ENCODE data around the gene C11orf58.

Gene C11orf58

GRCh38 chr11:16738193-16738946 is at the start of gene C11orf58:
Gene C11orf58, plus strand, starts transcription at chr11:16738647. Its CDS starts 132 bp downstream, at chr11:16738779.
- peak; percentile 88 for DNase-seq (ENCODE audit: low read depth)
- H3K4me3 ChIP-seq (ENCODE audit: low read depth, low read length): peak within 1 kb of the TSS; percentile 88

- no peak overlapping the region for H3K4me3 ChIP-seq (ENCODE audit: low read depth, low read length)
- no peak for DNase-seq (ENCODE audit: low read depth)
These were observed 48.4 kb upstream of the C11orf58 start for GRCh38 chr11:16690086-16690485.

- H3K4me3 ChIP-seq (ENCODE audit: low read depth, low read length): no peak overlapping the region
- no peak for DNase-seq (ENCODE audit: low read depth)
These were observed 34.7 kb upstream of the C11orf58 start for GRCh38 chr11:16703795-16704194.

- no peak overlapping the region for H3K4me3 ChIP-seq (ENCODE audit: low read depth, low read length)
- DNase-seq (ENCODE audit: low read depth): no peak
These were observed 24.9 kb upstream of the C11orf58 start for GRCh38 chr11:16713594-16713993.

- no peak overlapping the region for H3K4me3 ChIP-seq (ENCODE audit: low read depth, low read length)
- no peak for DNase-seq (ENCODE audit: low read depth)
These were observed 15.7 kb upstream of the C11orf58 start for GRCh38 chr11:16722581-16723344.

GRCh38 chr11:16727806-16728205 is 10.6 kb upstream of the C11orf58 start:
- DNase-seq (ENCODE audit: low read depth): no peak
- no peak overlapping the region for H3K4me3 ChIP-seq (ENCODE audit: low read depth, low read length)

- no peak for DNase-seq (ENCODE audit: low read depth)
- peak overlapping the region; percentile 88 for H3K4me3 ChIP-seq (ENCODE audit: low read depth, low read length)
These were observed 642 bp upstream of the C11orf58 start for GRCh38 chr11:16737818-16738192.

GRCh38 chr11:16738947-16739815 is 734 bp downstream of the C11orf58 start:
- no peak for DNase-seq (ENCODE audit: low read depth)
- peak overlapping the region; percentile 88 for H3K4me3 ChIP-seq (ENCODE audit: low read depth, low read length)

- no peak overlapping the region for H3K4me3 ChIP-seq (ENCODE audit: low read depth, low read length)
These were observed 3.0 kb downstream of the C11orf58 start for GRCh38 chr11:16741473-16741872.

GRCh38 chr11:16743478-16743877 is 5.0 kb downstream of the C11orf58 start:
- H3K4me3 ChIP-seq (ENCODE audit: low read depth, low read length): no peak overlapping the region
- no peak for DNase-seq (ENCODE audit: low read depth)

More at GRCh38 chr11:16741473-16741872, 3.0 kb downstream of the C11orf58 start:
- DNase-seq (ENCODE audit: low read depth): no peak

GRCh38 chr11:16744128-16744725 is 5.8 kb downstream of the C11orf58 start:
- no peak overlapping the region for H3K4me3 ChIP-seq (ENCODE audit: low read depth, low read length)
- DNase-seq (ENCODE audit: low read depth): no peak

- no peak overlapping the region for H3K4me3 ChIP-seq (ENCODE audit: low read depth, low read length)
- DNase-seq (ENCODE audit: low read depth): no peak
These were observed 7.6 kb downstream of the C11orf58 start for GRCh38 chr11:16745950-16746605.

GRCh38 chr11:16749092-16749491 is 10.6 kb downstream of the C11orf58 start:
- no peak for DNase-seq (ENCODE audit: low read depth)
- H3K4me3 ChIP-seq (ENCODE audit: low read depth, low read length): no peak overlapping the region

GRCh38 chr11:16749666-16750065 is 11.2 kb downstream of the C11orf58 start:
- H3K4me3 ChIP-seq (ENCODE audit: low read depth, low read length): no peak overlapping the region
- DNase-seq (ENCODE audit: low read depth): no peak

GRCh38 chr11:16750417-16750816 is 12.0 kb downstream of the C11orf58 start:
- H3K4me3 ChIP-seq (ENCODE audit: low read depth, low read length): no peak overlapping the region
- DNase-seq (ENCODE audit: low read depth): no peak

- no peak overlapping the region for H3K4me3 ChIP-seq (ENCODE audit: low read depth, low read length)
- DNase-seq (ENCODE audit: low read depth): no peak
These were observed 20.1 kb downstream of the C11orf58 start for GRCh38 chr11:16758382-16759024.

- no peak for DNase-seq (ENCODE audit: low read depth)
- no peak overlapping the region for H3K4me3 ChIP-seq (ENCODE audit: low read depth, low read length)
These were observed 21.5 kb downstream of the C11orf58 start for GRCh38 chr11:16759857-16760508.

GRCh38 chr11:16763746-16764145 is 25.3 kb downstream of the C11orf58 start:
- no peak for DNase-seq (ENCODE audit: low read depth)
- H3K4me3 ChIP-seq (ENCODE audit: low read depth, low read length): no peak overlapping the region

Data from skeletal muscle cell (primary cell).